HG03342 (cell line): ENCODE results near the gene NT5E.
"Not testable (repeated sequence)": the region's sequence is repeated elsewhere in the genome, so short reads cannot be mapped to it uniquely, and the experiment has no call there.

Experiments used
- ATAC-seq: cut with Tn5 transposase; IDR thresholded peaks from one replicate; pipeline ENCODE4 v1.9.1; 2021; ENCODE audit warnings: mild to moderate bottlenecking, moderate library complexity; ENCODE audit not compliant: unreplicated experiment

The NT5E gene

GRCh38 chr6:85484948-85485347, 35.1 kb downstream of the NT5E start:
- ATAC-seq: no peak

DNA sequence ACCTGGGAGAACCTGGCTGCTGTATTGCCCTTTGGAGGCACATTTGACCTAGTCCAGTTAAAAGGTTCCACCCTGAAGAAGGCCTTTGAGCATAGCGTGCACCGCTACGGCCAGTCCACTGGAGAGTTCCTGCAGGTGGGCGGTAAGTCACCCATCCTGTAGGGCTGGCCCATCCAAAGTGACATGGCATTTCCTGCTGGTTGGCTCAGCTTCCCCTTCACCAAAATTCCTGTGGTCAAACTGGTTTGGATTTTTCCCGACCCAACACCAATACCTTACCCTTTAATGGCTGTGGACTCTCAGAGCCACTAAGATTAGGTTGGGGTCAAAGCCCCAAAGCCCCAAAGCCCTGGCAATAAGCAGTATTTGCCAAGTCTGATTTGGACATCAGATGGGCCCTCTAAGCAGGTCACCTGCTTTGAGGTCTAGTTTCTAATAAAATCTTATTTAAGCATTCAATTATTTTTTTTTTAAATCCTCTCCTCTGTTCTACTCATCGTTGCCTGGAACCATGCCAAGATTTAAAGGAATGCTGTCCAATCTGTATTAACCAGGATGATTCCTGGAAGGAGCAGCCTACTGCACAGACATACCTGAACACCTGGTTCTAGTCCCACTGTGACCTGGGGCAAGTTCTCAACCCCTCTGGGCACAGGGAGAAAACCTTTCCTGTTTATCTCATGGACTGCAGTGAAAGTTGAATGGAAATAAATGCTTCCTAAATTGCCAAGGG, 40.8 kb downstream of the NT5E start:
- no peak for ATAC-seq

DNA sequence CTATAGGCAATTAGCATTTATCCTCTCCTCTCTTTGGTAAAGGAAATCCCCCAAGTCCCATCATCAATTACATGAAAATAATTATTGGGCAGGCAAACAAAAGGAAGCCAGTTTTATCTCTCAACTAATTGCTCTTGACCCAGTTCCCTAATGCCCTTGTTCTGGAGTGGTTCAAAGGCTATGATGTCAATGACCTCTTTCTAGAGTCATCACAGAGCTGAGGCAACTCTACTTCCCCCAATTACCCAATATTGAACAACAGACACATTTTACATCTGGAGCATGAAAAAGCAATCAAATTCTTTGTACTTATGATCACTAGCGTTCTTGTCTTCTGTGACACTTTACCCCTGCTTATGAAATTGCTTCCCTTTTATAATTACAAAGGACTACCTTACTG, 43.5 kb downstream of the NT5E start:
- ATAC-seq: no peak

GRCh38 chr6:85494547-85495536, 45.0 kb downstream of the NT5E start:
- ATAC-seq: no peak

DNA sequence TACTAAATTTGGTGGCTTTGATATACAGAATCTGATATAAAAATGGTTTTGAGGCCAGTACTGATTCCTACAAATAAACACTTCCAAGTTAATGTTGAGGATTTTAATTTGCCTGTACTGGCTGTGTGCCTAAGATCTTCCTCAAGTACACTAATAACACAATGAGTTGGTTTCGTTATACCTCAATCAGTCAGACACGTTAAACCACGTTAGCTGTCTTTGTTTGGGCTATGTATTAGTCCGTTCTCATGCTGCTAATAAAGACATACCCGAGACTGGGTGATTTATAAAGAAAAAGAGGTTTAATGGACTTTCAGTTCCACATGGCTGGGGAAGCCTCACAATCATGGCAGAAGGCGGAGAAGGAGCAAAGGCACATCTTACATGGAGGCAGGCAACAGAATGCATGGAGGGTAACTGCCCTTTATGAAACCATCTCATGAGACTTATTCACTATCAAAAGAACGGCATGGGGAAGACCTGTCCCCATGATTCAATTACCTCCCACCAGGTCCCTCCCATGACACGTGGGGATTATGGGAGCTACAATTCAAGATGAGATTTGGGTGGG, 46.2 kb downstream of the NT5E start:
- ATAC-seq: no peak

DNA sequence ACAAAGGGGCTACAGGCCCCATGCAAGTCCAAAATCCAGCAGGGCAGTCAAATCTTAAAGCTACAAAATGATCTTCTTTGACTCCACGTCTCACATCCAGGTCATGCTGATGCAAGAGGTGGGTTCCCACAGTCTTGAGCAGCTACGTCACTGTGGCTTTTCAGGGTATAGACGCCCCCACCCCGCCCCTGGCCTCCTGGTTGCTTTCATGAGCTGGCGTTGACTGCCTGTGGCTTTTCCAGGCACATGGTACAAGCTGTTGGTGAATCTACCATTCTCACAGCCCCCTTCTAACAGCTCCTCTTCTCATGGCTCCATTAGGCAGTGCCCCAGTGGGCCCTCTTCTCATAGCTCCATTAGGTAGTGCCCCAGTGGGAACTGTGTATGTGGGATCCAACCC, 47.0 kb downstream of the NT5E start:
- no peak for ATAC-seq

- no peak for ATAC-seq
Measured at GRCh38 chr6:85498596-85499258, 48.8 kb downstream of the NT5E start.

- ATAC-seq: no peak
Measured at GRCh38 chr6:85506441-85507093, 56.7 kb downstream of the NT5E start.

DNA sequence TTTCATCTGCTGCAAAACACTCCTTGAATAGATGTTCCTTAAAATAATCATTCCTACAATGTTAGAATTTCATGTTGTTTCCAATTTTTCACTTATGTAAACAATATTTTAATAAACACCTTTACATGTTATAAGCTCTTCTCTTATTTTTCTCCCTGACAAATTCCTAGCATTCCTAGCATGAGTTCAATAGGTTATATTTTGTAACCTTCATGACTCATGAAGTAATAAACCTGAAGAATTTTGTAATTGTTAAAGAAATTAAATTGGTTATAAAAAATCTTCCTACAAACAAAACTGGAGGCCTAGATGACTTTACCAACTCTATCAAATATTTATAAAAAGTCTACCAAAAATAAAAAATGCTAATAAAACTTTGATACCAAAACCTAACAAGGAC, 66.3 kb downstream of the NT5E start:
- ATAC-seq: no peak

GRCh38 chr6:85524281-85524680, 74.4 kb downstream of the NT5E start:
- ATAC-seq: not testable (repeated sequence)

DNA sequence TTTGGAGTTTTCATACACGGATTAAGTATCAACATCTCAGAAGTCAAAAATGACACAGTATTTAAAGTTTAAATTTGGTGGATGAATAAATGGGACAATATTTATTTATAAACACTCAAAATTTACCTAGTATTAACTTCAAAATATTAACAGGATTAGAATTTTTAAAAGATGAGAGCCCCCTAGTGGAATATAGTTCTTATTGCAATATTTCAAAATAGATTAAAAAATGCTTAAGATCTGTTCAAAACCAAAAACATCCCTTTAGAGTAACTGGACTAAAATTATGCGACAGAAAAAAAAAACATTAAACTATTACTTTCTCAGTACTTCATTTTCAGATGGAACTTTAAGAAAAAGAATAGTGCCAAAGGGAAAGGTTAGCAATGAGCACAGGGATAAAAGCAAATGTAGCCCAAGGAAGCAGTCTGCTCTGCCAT, 87.2 kb downstream of the NT5E start:
- no peak for ATAC-seq

DNA sequence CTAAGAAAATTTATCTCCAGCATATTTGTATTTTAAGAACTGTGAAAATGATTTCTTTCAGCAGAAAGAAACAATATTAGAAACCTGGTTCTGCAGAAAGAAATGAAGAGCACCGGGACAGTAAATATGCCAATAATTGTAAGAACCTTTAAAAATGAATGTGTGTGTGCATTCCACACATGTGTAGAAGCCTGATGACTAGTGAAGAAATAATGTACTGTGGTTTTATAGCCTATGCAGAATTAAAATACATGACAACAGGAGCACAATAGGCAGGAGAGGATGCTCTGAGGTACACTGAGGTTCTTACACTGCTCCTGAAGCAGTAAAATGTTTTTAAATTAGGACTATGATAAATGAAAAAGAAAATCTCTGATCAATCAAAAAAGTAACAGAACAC, 94.9 kb downstream of the NT5E start:
- ATAC-seq: no peak
